Smooth muscle cell (in vitro differentiated cells): Measurements from ENCODE around the gene PER3. TPM values are rescaled to one million over a fixed set of nuclear protein-coding genes. Genes with fewer than 3 reads are reported as not detected.

Experiments
- DNase-seq: peaks from one replicate; lab custom pipeline; 2025; ENCODE audit not compliant: unreplicated experiment; lab: John Stamatoyannopoulos, UW
- H2AFZ ChIP-seq: fragments of 200-600 bp; sonication (generic); 2 replicates; pipeline ENCODE4 v1.6.0; 2016; ENCODE audit warnings: antibody characterized with exemption, low read depth, mild to moderate bottlenecking
- H3F3A ChIP-seq: fragments of 200-600 bp; sonication (generic); 2 replicates; pipeline ENCODE4 v1.6.0; 2017; ENCODE audit warnings: antibody characterized with exemption, low read depth
- H3K27ac ChIP-seq: fragments of 200-600 bp; sonication (generic); 2 replicates; pipeline ENCODE4 v1.5.1; 2016; ENCODE audit warnings: low read depth, mild to moderate bottlenecking
- H3K27me3 ChIP-seq: fragments of 200-600 bp; sonication (generic); 2 replicates; pipeline ENCODE4 v1.6.1; 2016; ENCODE audit warnings: low read depth, mild to moderate bottlenecking
- H3K36me3 ChIP-seq: fragments of 200-600 bp; sonication (generic); 2 replicates; pipeline ENCODE4 v1.5.1; 2016; ENCODE audit warnings: low read depth
- H3K4me1 ChIP-seq: fragments of 200-600 bp; sonication (generic); 2 replicates; pipeline ENCODE4 v1.5.1; 2016; ENCODE audit warnings: low read depth
- H3K4me2 ChIP-seq: fragments of 200-600 bp; sonication (generic); 2 replicates; pipeline ENCODE4 v1.6.0; 2016; ENCODE audit warnings: mild to moderate bottlenecking
- H3K4me3 ChIP-seq: fragments of 200-600 bp; sonication (generic); 2 replicates; pipeline ENCODE4 v1.5.1; 2016; ENCODE audit warnings: mild to moderate bottlenecking
- H3K79me2 ChIP-seq: fragments of 200-600 bp; sonication (generic); 2 replicates; pipeline ENCODE4 v1.6.0; 2016; ENCODE audit warnings: low read depth, mild to moderate bottlenecking
- H3K9ac ChIP-seq: fragments of 200-600 bp; sonication (generic); 2 replicates; pipeline ENCODE4 v1.6.0; 2016; ENCODE audit warnings: low read depth
- H3K9me3 ChIP-seq: fragments of 200-600 bp; sonication (generic); replicated peaks from 2 replicates; pipeline ENCODE4 v1.5.1; 2016; ENCODE audit warnings: low read depth
- H4K20me1 ChIP-seq: fragments of 200-600 bp; sonication (generic); 2 replicates; pipeline ENCODE4 v1.6.0; 2016; ENCODE audit warnings: low read depth
- WGBS: methylation state at CpG from one replicate; pipeline ENCODE4 v1.1.7; 2016; ENCODE audit warnings: low lambda C conversion rate; 5-methylcytosine and 5-hydroxymethylcytosine counted together
- polyA plus RNA-seq: library from polyadenylated mRNA; unstranded; fragments of >200 nt; fragmentation: Nextera tagmentation; extraction: Ambion mirVana; gene quantifications from 2 replicates; pipeline ENCODE4 v1.2.1, GENCODE V29; 2016
- total RNA-seq: library from RNA; depleted of rRNA; stranded (reverse); fragments of >200 nt; gene quantifications from 2 replicates; pipeline ENCODE4 v1.2.3, GENCODE V29; 2014
- TF ChIP-seq, protein P1 (sequence below): fragments of 200-600 bp; sonication (generic); IDR thresholded peaks from 2 replicates; pipeline ENCODE4 v1.5.1; 2017; ENCODE audit warnings: borderline replicate concordance, mild to moderate bottlenecking, antibody characterized with exemption; ENCODE audit not compliant: insufficient read depth, poor library complexity, severe bottlenecking

PER3 gene
- total and polyA plus RNA-seq, 2 experiments from 2014 or later = 5.9 to 13.2 TPM

- Histone ChIP-seq H2AFZ (no peak overlapping the region), H3K9me3 (no peaks in the 10 kb centered on the region), H3K27ac (no peak overlapping the region), H3K27me3 (no peaks in the 10 kb centered on the region), H3K4me3 (no peak overlapping the region), H3K4me1 (no peaks in the 10 kb centered on the region), H3K36me3 (no peaks in the 10 kb centered on the region), H3F3A (no peaks in the 10 kb centered on the region), H4K20me1 (no peaks in the 10 kb centered on the region), H3K4me2 (no peak overlapping the region), H3K79me2 (no peaks in the 10 kb centered on the region), H3K9ac (no peak overlapping the region)
- WGBS = 85% methylated on average over 9 of the region's 9 CpGs
- TF ChIP-seq, protein P1, sequence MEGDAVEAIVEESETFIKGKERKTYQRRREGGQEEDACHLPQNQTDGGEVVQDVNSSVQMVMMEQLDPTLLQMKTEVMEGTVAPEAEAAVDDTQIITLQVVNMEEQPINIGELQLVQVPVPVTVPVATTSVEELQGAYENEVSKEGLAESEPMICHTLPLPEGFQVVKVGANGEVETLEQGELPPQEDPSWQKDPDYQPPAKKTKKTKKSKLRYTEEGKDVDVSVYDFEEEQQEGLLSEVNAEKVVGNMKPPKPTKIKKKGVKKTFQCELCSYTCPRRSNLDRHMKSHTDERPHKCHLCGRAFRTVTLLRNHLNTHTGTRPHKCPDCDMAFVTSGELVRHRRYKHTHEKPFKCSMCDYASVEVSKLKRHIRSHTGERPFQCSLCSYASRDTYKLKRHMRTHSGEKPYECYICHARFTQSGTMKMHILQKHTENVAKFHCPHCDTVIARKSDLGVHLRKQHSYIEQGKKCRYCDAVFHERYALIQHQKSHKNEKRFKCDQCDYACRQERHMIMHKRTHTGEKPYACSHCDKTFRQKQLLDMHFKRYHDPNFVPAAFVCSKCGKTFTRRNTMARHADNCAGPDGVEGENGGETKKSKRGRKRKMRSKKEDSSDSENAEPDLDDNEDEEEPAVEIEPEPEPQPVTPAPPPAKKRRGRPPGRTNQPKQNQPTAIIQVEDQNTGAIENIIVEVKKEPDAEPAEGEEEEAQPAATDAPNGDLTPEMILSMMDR = no peak
- no peak for DNase-seq
Observed at GRCh38 chr1:7888248-7889081, 104.4 kb downstream of the PER3 start.

DNA sequence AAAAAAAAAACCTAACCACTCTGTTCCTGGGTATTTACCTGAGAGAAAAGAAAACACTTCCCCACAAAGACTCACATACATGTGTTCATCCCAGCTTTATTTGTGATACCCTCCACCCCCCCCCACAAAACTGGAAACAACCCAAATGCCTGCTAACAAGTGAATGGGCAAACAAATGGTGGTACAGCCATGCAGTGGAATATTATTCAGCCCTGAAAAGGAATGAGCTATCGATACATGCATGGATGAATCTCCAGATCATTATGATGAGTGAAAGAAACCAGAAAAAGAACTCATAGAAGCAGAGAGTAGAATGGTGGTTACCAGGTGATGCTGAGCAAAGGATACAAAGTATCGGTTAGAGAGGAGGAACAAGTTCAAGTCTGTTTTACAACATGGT, 106.8 kb downstream of the PER3 start:
- H3K4me1 ChIP-seq = no peaks in the 10 kb centered on the region
- WGBS = 97% methylated on average over 2 of the region's 2 CpGs
- no peaks in the 10 kb centered on the region for H3K36me3 ChIP-seq
- no peak overlapping the region for H3K4me3 ChIP-seq
- H3F3A ChIP-seq = no peaks in the 10 kb centered on the region
- no peaks in the 10 kb centered on the region for H3K27me3 ChIP-seq
- no peak overlapping the region for H3K9ac ChIP-seq
- TF ChIP-seq, protein P1 = no peak
- no peak overlapping the region for H3K4me2 ChIP-seq
- H3K9me3 ChIP-seq = no peaks in the 10 kb centered on the region
- no peaks in the 10 kb centered on the region for H3K79me2 ChIP-seq
- H4K20me1 ChIP-seq = no peaks in the 10 kb centered on the region
- no peak overlapping the region for H3K27ac ChIP-seq
- H2AFZ ChIP-seq = no peak overlapping the region
- DNase-seq = no peak

DNA sequence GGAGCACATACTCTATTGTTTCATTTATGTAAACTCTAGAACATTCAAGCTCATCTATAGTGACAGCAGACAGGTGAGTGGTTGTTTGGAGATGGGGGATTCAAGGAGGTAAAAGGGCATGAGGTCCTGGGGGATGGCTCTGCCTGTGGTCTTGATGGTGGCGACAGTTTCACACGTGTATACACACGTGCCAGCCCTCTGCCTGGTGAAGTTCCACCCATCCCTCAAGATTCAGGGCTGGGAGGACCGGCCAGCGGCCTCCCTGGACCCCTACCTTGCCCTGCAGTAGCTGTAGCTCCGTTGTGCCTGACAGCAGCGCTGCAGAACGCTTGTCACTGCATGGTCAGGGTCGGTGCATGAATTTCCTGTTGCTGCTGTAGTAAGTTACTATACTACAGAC, 107.7 kb downstream of the PER3 start:
- DNase-seq = no peak
- no peak overlapping the region for H2AFZ ChIP-seq
- no peaks in the 10 kb centered on the region for H3F3A ChIP-seq
- no peak overlapping the region for H3K9ac ChIP-seq
- WGBS = 81% methylated on average over 9 of the region's 9 CpGs
- H3K79me2 ChIP-seq = no peaks in the 10 kb centered on the region
- H3K36me3 ChIP-seq = no peaks in the 10 kb centered on the region
- no peaks in the 10 kb centered on the region for H3K9me3 ChIP-seq
- H3K27ac ChIP-seq = no peak overlapping the region
- H3K27me3 ChIP-seq = no peaks in the 10 kb centered on the region
- no peak overlapping the region for H3K4me2 ChIP-seq
- H4K20me1 ChIP-seq = no peaks in the 10 kb centered on the region
- TF ChIP-seq, protein P1 = no peak
- H3K4me1 ChIP-seq = no peaks in the 10 kb centered on the region
- H3K4me3 ChIP-seq = no peak overlapping the region
